B cell (primary cell): Measurements from ENCODE around the gene PGAP3. TPM values are rescaled to one million over a fixed set of nuclear protein-coding genes. Genes with fewer than 3 reads are reported as not detected.

Experiments used
- ATAC-seq: fragments of 200-7000 bp; cut with Tn5 transposase; one replicate; pipeline ENCODE4 v1.10.0; 2021; ENCODE audit warnings: low read depth, mild to moderate bottlenecking, moderate number of reproducible peaks, moderate library complexity
- CTCF ChIA-PET: fragments of 350-600 bp; sonication (Branson Sonifier 250); formaldehyde crosslinking; loops from one replicate; lab custom pipeline; 2021; ENCODE audit warnings: antibody characterized with exemption, inconsistent platforms; lab: Charles Lee
- POLR2A ChIA-PET: fragments of 350-600 bp; sonication (Branson Sonifier 250); formaldehyde crosslinking; loops from one replicate; lab custom pipeline; 2021; ENCODE audit warnings: antibody characterized with exemption; lab: Charles Lee
- DNase-seq: peaks from one replicate; pipeline ENCODE4 v3.0.0; 2013
- H2AFZ ChIP-seq: 2 replicates; pipeline ENCODE4 v1.6.1; 2012; ENCODE audit warnings: mild to moderate bottlenecking, low read depth, low read length; ENCODE audit not compliant: insufficient read depth, poor library complexity, severe bottlenecking
- H3K27ac ChIP-seq, 2 donors: 1 replicate in 1 of 2; 2 replicates in 1 of 2; pipeline ENCODE4 v1.5.1; 2012 to 2013; ENCODE audit warnings: low read length in 2 of 2, mild to moderate bottlenecking in 2 of 2, moderate library complexity in 1 of 2
- H3K27me3 ChIP-seq, 4 experiments: fragments of 200-600 bp in 1 of 4; sonication (generic) in 1 of 4; replicated peaks in 1 of 4; 1 replicate in 2 of 4; 2 replicates in 2 of 4; pipeline versions ENCODE4 v1.6.1 to v1.7.0; 2013 to 2016; ENCODE audit warnings: low read length in 3 of 4, mild to moderate bottlenecking in 2 of 4, mixed read lengths in 1 of 4, moderate library complexity in 1 of 4; ENCODE audit not compliant: insufficient read depth in 4 of 4, control insufficient read depth in 3 of 4; ENCODE audit errors: control extremely low read depth in 1 of 4
- H3K36me3 ChIP-seq, 2 experiments: replicated peaks in 1 of 2; 1 replicate in 1 of 2; 2 replicates in 1 of 2; pipeline versions ENCODE4 v1.6.1 to v1.7.1; 2013; ENCODE audit warnings: low read length in 1 of 2; ENCODE audit not compliant: insufficient read depth in 2 of 2, control insufficient read depth in 1 of 2; ENCODE audit errors: control extremely low read depth in 1 of 2, extremely low read depth in 1 of 2
- H3K4me1 ChIP-seq, 2 donors: fragments of 200-600 bp in 1 of 2; sonication (generic) in 1 of 2; 1 replicate in 1 of 2; 2 replicates in 1 of 2; pipeline versions ENCODE4 v1.5.1 to v1.6.1; 2013 to 2017; ENCODE audit warnings: low read length in 2 of 2; ENCODE audit not compliant: control insufficient read depth in 2 of 2, insufficient read depth in 2 of 2
- H3K4me2 ChIP-seq: replicated peaks from 2 replicates; pipeline ENCODE3; 2012; ENCODE audit warnings: mild to moderate bottlenecking, low read depth, low read length; ENCODE audit not compliant: poor library complexity, severe bottlenecking
- H3K4me3 ChIP-seq, 5 experiments: fragments of 200-600 bp in 1 of 5; sonication (generic) in 1 of 5; 1 replicate in 3 of 5; 2 replicates in 2 of 5; pipeline versions ENCODE4 v1.5.1 to v1.7.0; 2011 to 2016; ENCODE audit warnings: low read length in 4 of 5, mild to moderate bottlenecking in 4 of 5, low read depth in 2 of 5, control low read depth in 1 of 5, moderate library complexity in 1 of 5; ENCODE audit not compliant: insufficient read depth in 1 of 5; ENCODE audit errors: control extremely low read depth in 1 of 5, extremely low read depth in 1 of 5
- H3K79me2 ChIP-seq: fragments of 200-600 bp; sonication (generic); one replicate; pipeline ENCODE4 v1.6.0; 2016; ENCODE audit warnings: low read length; ENCODE audit not compliant: control insufficient read depth, insufficient read depth
- H3K9ac ChIP-seq: fragments of 200-600 bp; sonication (generic); 2 replicates; pipeline ENCODE4 v1.6.1; 2017; ENCODE audit warnings: mild to moderate bottlenecking, low read length, moderate library complexity
- H3K9me3 ChIP-seq, 3 donors: one replicate each; pipeline versions ENCODE4 v1.6.1 to v1.7.1; 2013; ENCODE audit warnings: low read length in 2 of 3; ENCODE audit not compliant: control insufficient read depth in 2 of 3, insufficient read depth in 1 of 3; ENCODE audit errors: control extremely low read depth in 1 of 3
- H4K20me1 ChIP-seq: 2 replicates; pipeline ENCODE4 v1.6.0; 2012; ENCODE audit warnings: mild to moderate bottlenecking, low read length; ENCODE audit not compliant: insufficient read depth, control insufficient read depth, poor library complexity, severe bottlenecking
- H3K27ac Mint-ChIP-seq: one replicate; pipeline ENCODE4 v1.8.0; 2021; ENCODE audit warnings: mixed read lengths
- H3K27me3 Mint-ChIP-seq: one replicate; pipeline ENCODE4 v1.8.0; 2021; ENCODE audit warnings: mixed read lengths
- H3K4me1 Mint-ChIP-seq: one replicate; pipeline ENCODE4 v1.8.0; 2021; ENCODE audit warnings: mixed read lengths
- H3K4me3 Mint-ChIP-seq: one replicate; pipeline ENCODE4 v1.8.0; 2021; ENCODE audit warnings: mixed read lengths
- H3K9me3 Mint-ChIP-seq: one replicate; pipeline ENCODE4 v1.8.0; 2022; ENCODE audit warnings: mixed read lengths; ENCODE audit not compliant: insufficient read depth
- EZH2 ChIP-seq: IDR thresholded peaks from 2 replicates; pipeline ENCODE4 v1.6.1; 2012; ENCODE audit warnings: borderline replicate concordance, low read depth, mild to moderate bottlenecking, moderate library complexity, low read length; ENCODE audit not compliant: insufficient read depth, poor library complexity, severe bottlenecking
- WGBS: methylation state at CpG from one replicate; pipeline ENCODE4 v1.1.5; 2013; ENCODE audit warnings: missing lambda C conversion rate; ENCODE audit not compliant: insufficient coverage; 5-methylcytosine and 5-hydroxymethylcytosine counted together
- intact Hi-C: fragments of 100-400 bp; cut with micrococcal nuclease; formaldehyde crosslinking; loops from one replicate; pipeline ENCODE4 v1.10.0; 2022
- polyA plus RNA-seq: library from polyadenylated mRNA; depleted of rRNA; stranded (reverse); fragments of >200 nt; gene quantifications from 2 replicates; pipeline ENCODE4 v1.2.3, GENCODE V29; 2012
- total RNA-seq, 2 donors: library from RNA; stranded (reverse); fragments of 120-200 nt in 1 of 2; gene quantifications; 1 replicate in 1 of 2; 2 replicates in 1 of 2; pipeline versions ENCODE4 v1.2.3 to v1.2.4, GENCODE V29; 2013 to 2022
- TF ChIP-seq, protein P1 (sequence below): fragments of 200-600 bp; IDR thresholded peaks from one replicate; pipeline ENCODE4 v1.8.0; 2022; ENCODE audit warnings: antibody characterized with exemption, mild to moderate bottlenecking

PGAP3 gene
- total and polyA plus RNA-seq, 2 donors (not counting 1 experiment from before 2014, with no cell fraction given), result 27.4 to 34.3 TPM

DNA sequence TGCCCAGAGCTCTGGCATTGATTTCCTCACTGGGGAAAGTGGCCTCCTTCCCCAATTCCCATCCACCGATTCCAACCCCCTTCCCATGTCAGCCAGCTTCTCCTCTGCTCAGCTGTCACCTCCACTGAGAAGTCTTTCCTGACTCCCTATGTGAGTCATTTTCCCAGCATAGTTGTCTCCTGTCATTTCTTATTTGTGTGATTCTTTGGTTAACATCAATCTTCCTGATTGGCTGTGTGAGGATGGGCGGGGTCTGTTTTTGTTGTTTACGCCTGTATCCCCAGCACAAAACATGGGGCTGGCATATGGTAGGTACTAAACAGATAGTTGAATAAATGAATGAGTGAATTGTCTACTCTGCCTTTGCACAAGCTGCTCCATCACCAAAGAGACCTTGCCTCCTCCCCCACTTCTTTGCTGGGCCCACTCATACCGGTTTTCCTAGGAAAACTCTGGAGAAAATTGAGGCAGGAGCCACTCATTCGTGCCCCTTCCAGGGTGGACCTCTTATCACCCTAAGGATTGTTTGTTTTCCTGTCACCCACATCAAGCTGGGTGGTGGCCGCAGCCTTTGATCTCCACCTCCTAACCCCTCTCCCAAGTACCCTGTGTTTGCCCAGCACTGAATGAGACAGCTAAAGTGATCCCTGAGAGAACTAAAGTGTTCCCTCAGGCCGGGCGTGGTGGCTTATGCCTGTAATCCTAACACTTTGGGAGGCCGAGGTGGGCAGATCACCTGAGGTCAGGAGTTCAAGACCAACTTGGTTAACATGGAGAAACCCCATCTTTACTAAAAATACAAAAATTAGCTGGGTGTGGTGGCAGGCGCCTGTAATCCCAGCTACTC, 48.7 kb upstream of the PGAP3 start:
- no peak overlapping the region for H3K4me3 ChIP-seq
- WGBS, result 93% methylated on average over 7 of the region's 10 CpGs
- H3K36me3 ChIP-seq, result no peaks in the 10 kb centered on the region
- H3K27ac ChIP-seq, result no peak overlapping the region
- DNase-seq (no peak), ATAC-seq (no peak)
- POLR2A ChIA-PET, result interaction anchor here (0.7 kb wide), 1 partner anchor 85 kb away, joined by 5 read pairs; no protein-coding TSS in a partner anchor
- H3K4me3 Mint-ChIP-seq, result peak overlapping the region; percentile 2
- no peaks in the 10 kb centered on the region for H4K20me1 ChIP-seq
- intact Hi-C loops, result no loop called here
- CTCF ChIA-PET, result interaction anchor here (1.2 to 2.0 kb wide), 2 partner anchors 113 to 115 kb away, joined by 3 to 8 read pairs; no protein-coding TSS in a partner anchor
- no peak overlapping the region for H3K4me2 ChIP-seq
- no peaks in the 10 kb centered on the region for H3K9me3 Mint-ChIP-seq
- no peak overlapping the region for H2AFZ ChIP-seq
- no peak overlapping the region for H3K27ac Mint-ChIP-seq
- peaks cover 35% of the 10 kb centered on the region for H3K4me1 Mint-ChIP-seq
- no peak for TF ChIP-seq EZH2
- TF ChIP-seq, protein P1, sequence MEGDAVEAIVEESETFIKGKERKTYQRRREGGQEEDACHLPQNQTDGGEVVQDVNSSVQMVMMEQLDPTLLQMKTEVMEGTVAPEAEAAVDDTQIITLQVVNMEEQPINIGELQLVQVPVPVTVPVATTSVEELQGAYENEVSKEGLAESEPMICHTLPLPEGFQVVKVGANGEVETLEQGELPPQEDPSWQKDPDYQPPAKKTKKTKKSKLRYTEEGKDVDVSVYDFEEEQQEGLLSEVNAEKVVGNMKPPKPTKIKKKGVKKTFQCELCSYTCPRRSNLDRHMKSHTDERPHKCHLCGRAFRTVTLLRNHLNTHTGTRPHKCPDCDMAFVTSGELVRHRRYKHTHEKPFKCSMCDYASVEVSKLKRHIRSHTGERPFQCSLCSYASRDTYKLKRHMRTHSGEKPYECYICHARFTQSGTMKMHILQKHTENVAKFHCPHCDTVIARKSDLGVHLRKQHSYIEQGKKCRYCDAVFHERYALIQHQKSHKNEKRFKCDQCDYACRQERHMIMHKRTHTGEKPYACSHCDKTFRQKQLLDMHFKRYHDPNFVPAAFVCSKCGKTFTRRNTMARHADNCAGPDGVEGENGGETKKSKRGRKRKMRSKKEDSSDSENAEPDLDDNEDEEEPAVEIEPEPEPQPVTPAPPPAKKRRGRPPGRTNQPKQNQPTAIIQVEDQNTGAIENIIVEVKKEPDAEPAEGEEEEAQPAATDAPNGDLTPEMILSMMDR, result no peak
- peaks cover 30% of the 10 kb centered on the region for H3K27me3 Mint-ChIP-seq
- no peak overlapping the region for H3K9ac ChIP-seq
- peaks cover 2% of the 10 kb centered on the region for H3K79me2 ChIP-seq
- H3K9me3 ChIP-seq, result peaks cover 0 to 7% (median 0%) of the 10 kb centered on the region in 3 donors
- H3K4me1 ChIP-seq, result peaks cover 32 to 35% of the 10 kb centered on the region in 2 donors
- peaks cover 0 to 34% (median 12%) of the 10 kb centered on the region in 4 experiments for H3K27me3 ChIP-seq

DNA sequence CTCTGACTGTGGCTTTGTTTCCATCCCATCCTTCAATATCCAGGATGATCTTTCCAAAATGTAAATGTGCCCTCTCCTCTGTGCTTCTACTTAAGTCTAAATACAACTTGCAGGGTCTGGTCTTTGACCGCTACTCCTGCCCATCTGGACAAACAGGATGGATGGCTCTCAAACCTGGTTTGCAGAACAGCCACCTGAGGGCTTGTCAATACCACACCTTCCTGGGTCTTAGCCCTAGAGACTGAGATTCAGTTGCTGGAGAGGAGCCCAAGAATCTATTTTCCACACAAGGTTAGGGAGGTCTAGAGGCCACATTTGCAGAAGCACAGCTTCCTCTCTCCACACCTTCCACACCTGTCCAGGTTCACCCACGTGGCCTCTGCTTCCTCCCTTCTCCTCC, 48.0 kb upstream of the PGAP3 start:
- H3K4me3 Mint-ChIP-seq, result no peak overlapping the region
- intact Hi-C loops, result no loop called here
- peaks cover 27% of the 10 kb centered on the region for H3K27me3 Mint-ChIP-seq
- Histone ChIP-seq H3K36me3 (no peaks in the 10 kb centered on the region), H3K4me1 (peaks cover 32 to 36% of the 10 kb centered on the region in 2 donors), H3K4me2 (no peak overlapping the region), H3K9me3 (peaks cover 0 to 7% (median 0%) of the 10 kb centered on the region in 3 donors), H4K20me1 (no peaks in the 10 kb centered on the region), H2AFZ (no peak overlapping the region), H3K27ac (no peak overlapping the region), H3K4me3 (no peak overlapping the region), H3K9ac (no peak overlapping the region), H3K79me2 (peaks cover 8% of the 10 kb centered on the region), H3K27me3 (peaks cover 0 to 31% (median 12%) of the 10 kb centered on the region in 4 experiments)
- ChIA-PET CTCF (interaction anchor here (1.2 to 2.0 kb wide), 3 partner anchors 17 to 114 kb away, joined by 3 to 8 read pairs (median 3); no protein-coding TSS in a partner anchor), POLR2A (no interaction called here)
- H3K4me1 Mint-ChIP-seq, result peaks cover 35% of the 10 kb centered on the region
- TF ChIP-seq, protein P1, result no peak
- no peak for TF ChIP-seq EZH2
- DNase-seq (no peak), ATAC-seq (no peak)
- no peaks in the 10 kb centered on the region for H3K9me3 Mint-ChIP-seq
- H3K27ac Mint-ChIP-seq, result no peak overlapping the region
- WGBS, result 74% methylated on average over 2 of the region's 2 CpGs
